HEK293T (cell line): ENCODE results near the gene RNF114.

Experiments used
- FOXK2 ChIP-seq: fragments of 450-650 bp; IDR thresholded peaks from 2 replicates; pipeline ENCODE4 v1.6.1; 2016; ENCODE audit warnings: mild to moderate bottlenecking
- HDGF ChIP-seq: fragments of 450-650 bp; IDR thresholded peaks from 2 replicates; pipeline ENCODE4 v1.6.1; 2017; ENCODE audit warnings: antibody characterized with exemption, borderline replicate concordance
- SUZ12 ChIP-seq: fragments of 450-650 bp; IDR thresholded peaks from 2 replicates; pipeline ENCODE4 v1.6.1; 2016; ENCODE audit warnings: mild to moderate bottlenecking
- TF ChIP-seq, protein P1 (sequence below): fragments of 450-650 bp; IDR thresholded peaks from 2 replicates; pipeline ENCODE4 v1.6.1; 2016

DNA sequence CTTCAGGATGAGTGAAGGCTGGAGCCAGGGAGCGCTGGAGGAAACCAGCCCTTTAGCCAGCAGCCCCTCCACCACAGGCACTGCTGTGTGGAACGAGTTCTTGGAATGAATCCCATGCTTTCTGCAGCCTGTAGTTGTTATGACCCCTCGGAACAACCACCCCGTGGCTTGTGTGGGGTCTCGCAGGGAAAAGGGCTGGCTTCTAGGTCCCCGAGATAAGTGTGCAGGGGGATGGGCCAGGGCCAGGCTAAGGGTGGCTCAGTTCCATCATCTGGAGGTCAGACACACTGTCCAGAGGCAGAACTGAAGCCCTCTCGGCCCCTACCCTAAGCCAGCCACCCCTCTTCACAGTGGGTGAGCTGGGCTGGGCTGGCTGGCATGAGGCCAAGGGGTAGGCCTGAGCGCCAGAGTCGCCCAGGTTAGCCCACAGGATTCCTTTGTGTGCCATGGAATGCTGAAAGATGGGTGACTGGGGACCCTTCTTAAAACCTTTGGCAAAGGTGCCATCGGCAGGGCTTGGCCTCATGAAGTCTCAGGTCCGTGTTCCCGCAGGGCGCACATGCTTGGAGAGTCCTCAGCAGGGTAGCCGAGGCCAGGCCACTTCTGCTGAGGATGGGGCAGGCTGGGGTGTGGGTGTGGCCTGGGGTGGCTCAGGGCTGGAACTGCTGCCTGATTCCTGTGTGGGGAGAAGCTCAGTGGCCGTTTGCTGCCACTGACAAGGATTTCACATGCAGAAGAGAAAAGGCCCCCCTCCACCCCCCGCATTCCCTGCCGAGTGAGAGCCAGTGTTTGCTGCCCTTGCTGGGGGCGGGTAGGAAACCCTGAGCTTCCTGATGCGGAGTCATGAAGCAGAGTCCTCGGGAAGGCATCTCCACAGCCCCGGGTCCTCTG lies 45.5 kb upstream of the RNF114 start:
- TF ChIP-seq HDGF, result no peak
- no peak for TF ChIP-seq FOXK2
- TF ChIP-seq, protein P1, sequence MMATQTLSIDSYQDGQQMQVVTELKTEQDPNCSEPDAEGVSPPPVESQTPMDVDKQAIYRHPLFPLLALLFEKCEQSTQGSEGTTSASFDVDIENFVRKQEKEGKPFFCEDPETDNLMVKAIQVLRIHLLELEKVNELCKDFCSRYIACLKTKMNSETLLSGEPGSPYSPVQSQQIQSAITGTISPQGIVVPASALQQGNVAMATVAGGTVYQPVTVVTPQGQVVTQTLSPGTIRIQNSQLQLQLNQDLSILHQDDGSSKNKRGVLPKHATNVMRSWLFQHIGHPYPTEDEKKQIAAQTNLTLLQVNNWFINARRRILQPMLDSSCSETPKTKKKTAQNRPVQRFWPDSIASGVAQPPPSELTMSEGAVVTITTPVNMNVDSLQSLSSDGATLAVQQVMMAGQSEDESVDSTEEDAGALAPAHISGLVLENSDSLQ, result no peak
- no peak for TF ChIP-seq SUZ12
